Activated T-cell treated with anti-CD3 and anti-CD28 coated beads, Interleukin-2, amount 50 U/mL, for 24 hours (primary cell): Measurements from ENCODE around the gene PIPOX.
A peak's percentile ranks its signal among the peaks of the same experiment; 100 is the strongest.
"Not testable (repeated sequence)": the region's sequence is repeated elsewhere in the genome, so short reads cannot be mapped to it uniquely, and the experiment has no call there.

Experiments
- DNase-seq: peaks from one replicate; pipeline ENCODE4 v3.0.0-alpha.2; 2020
- H3K27ac Mint-ChIP-seq: 2 replicates; pipeline ENCODE4 v1.8.0; 2020; ENCODE audit warnings: mild to moderate bottlenecking, mixed read lengths
- H3K27me3 Mint-ChIP-seq: 2 replicates; pipeline ENCODE4 v1.8.0; 2020; ENCODE audit warnings: mixed read lengths
- H3K36me3 Mint-ChIP-seq: 2 replicates; pipeline ENCODE4 v1.8.0; 2020; ENCODE audit warnings: low read depth, mixed read lengths
- H3K4me1 Mint-ChIP-seq: 2 replicates; pipeline ENCODE4 v1.8.0; 2020; ENCODE audit warnings: low read depth, mixed read lengths
- H3K4me3 Mint-ChIP-seq: 2 replicates; pipeline ENCODE4 v1.8.0; 2020; ENCODE audit warnings: mild to moderate bottlenecking, moderate library complexity, mixed read lengths
- H3K9me3 Mint-ChIP-seq: 2 replicates; pipeline ENCODE4 v1.8.0; 2020; ENCODE audit warnings: mixed read lengths

The PIPOX gene

GRCh38 chr17:29086628-29087332, 43.8 kb downstream of the PIPOX start:
- no peaks in the 10 kb centered on the region for H3K9me3 Mint-ChIP-seq
- no peak for DNase-seq
- no peak overlapping the region for H3K27ac Mint-ChIP-seq
- H3K36me3 Mint-ChIP-seq: peaks cover 80% of the 10 kb centered on the region
- H3K4me1 Mint-ChIP-seq: no peaks in the 10 kb centered on the region
- H3K4me3 Mint-ChIP-seq: no peak overlapping the region
- H3K27me3 Mint-ChIP-seq: no peaks in the 10 kb centered on the region

- not testable (repeated sequence) for DNase-seq, H3K9me3 Mint-ChIP-seq, H3K4me3 Mint-ChIP-seq, H3K27me3 Mint-ChIP-seq, H3K4me1 Mint-ChIP-seq, H3K27ac Mint-ChIP-seq
- peaks cover 90% of the 10 kb centered on the region for H3K36me3 Mint-ChIP-seq
Observed at GRCh38 chr17:29088782-29089181, 45.8 kb downstream of the PIPOX start.

DNA sequence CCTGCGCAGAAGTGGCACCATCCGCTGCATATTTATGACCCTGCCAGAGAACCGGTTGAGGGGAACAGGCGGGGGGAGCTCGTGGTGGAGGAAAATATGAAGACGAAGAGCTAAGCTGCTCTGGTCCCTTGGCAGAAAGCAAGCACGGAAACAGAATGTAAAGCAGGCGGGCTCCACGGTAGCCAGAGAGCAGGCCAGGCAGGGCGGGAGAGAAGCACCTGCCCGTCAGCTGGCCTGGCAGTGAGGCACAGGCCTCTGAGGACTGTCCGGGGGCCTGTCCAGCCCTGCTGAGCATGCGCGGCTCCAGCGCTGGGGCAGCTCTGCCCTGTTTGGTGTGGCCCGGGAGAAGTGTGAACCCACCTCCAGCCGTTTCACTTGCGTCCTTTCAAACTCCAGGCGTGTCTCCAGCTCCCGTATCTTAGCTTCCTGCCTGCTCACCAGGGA, 46.7 kb downstream of the PIPOX start:
- H3K36me3 Mint-ChIP-seq: peaks cover 91% of the 10 kb centered on the region
- no peaks in the 10 kb centered on the region for H3K9me3 Mint-ChIP-seq
- H3K27ac Mint-ChIP-seq: peak overlapping the region; percentile 40
- DNase-seq: no peak
- H3K4me3 Mint-ChIP-seq: no peak overlapping the region
- no peaks in the 10 kb centered on the region for H3K27me3 Mint-ChIP-seq
- no peaks in the 10 kb centered on the region for H3K4me1 Mint-ChIP-seq

GRCh38 chr17:29090108-29090507, 47.2 kb downstream of the PIPOX start:
- no peak overlapping the region for H3K4me3 Mint-ChIP-seq
- H3K4me1 Mint-ChIP-seq: no peaks in the 10 kb centered on the region
- H3K9me3 Mint-ChIP-seq: no peaks in the 10 kb centered on the region
- H3K27me3 Mint-ChIP-seq: no peaks in the 10 kb centered on the region
- peaks cover 90% of the 10 kb centered on the region for H3K36me3 Mint-ChIP-seq
- no peak overlapping the region for H3K27ac Mint-ChIP-seq
- DNase-seq: no peak

DNA sequence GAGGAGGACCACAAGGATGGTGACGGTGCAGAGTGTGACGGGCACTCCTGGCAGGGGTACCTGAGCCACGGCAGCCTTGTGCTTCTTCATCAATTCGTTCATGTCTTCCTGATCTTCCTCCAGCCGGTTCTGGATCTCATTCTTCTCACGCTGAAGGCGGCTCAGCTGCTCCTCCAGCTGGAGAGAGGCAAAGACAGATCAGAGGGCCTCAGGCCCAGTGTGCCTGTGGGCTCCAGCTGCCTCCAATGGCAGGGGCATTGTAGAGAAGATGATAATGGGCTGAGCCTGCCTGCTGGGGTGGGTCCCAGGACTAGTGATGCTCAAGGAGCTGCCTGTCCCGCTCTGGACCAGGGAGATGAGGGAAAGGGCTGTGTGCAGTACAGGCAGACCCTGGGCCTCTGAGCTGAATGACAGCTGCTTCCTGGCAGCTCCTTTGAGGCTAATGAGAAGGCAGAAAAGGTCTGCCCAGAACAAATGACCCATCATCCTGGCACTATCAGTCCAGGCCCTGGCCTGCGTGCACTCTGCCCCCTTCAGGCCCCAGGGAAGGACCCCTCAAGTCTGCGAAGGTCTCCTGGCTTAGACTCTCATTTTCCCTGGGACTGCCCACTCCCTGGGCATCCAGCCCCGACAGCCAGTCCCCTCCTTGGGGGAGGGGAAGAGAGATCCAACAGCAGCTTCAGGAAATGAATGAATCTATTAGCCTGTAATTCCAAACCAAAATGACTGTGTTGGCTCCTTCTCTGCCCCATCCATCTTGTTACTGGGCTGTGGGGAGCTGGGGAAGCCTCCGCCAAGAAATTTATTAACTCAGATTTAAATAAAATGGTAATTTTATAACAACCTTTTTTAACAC, 48.0 kb downstream of the PIPOX start:
- H3K4me1 Mint-ChIP-seq: no peaks in the 10 kb centered on the region
- no peaks in the 10 kb centered on the region for H3K27me3 Mint-ChIP-seq
- peaks cover 87% of the 10 kb centered on the region for H3K36me3 Mint-ChIP-seq
- no peaks in the 10 kb centered on the region for H3K9me3 Mint-ChIP-seq
- no peak overlapping the region for H3K4me3 Mint-ChIP-seq
- H3K27ac Mint-ChIP-seq: no peak overlapping the region
- no peak for DNase-seq

GRCh38 chr17:29091606-29092289, 48.8 kb downstream of the PIPOX start:
- H3K27me3 Mint-ChIP-seq: no peaks in the 10 kb centered on the region
- H3K36me3 Mint-ChIP-seq: peaks cover 87% of the 10 kb centered on the region
- H3K27ac Mint-ChIP-seq: no peak overlapping the region
- H3K4me1 Mint-ChIP-seq: no peaks in the 10 kb centered on the region
- no peak for DNase-seq
- H3K4me3 Mint-ChIP-seq: no peak overlapping the region
- no peaks in the 10 kb centered on the region for H3K9me3 Mint-ChIP-seq

- DNase-seq: no peak
- no peaks in the 10 kb centered on the region for H3K27me3 Mint-ChIP-seq
- no peak overlapping the region for H3K4me3 Mint-ChIP-seq
- H3K27ac Mint-ChIP-seq: no peak overlapping the region
- H3K9me3 Mint-ChIP-seq: no peaks in the 10 kb centered on the region
- H3K36me3 Mint-ChIP-seq: peaks cover 89% of the 10 kb centered on the region
- H3K4me1 Mint-ChIP-seq: no peaks in the 10 kb centered on the region
Observed at GRCh38 chr17:29093090-29093871, 50.3 kb downstream of the PIPOX start.

DNA sequence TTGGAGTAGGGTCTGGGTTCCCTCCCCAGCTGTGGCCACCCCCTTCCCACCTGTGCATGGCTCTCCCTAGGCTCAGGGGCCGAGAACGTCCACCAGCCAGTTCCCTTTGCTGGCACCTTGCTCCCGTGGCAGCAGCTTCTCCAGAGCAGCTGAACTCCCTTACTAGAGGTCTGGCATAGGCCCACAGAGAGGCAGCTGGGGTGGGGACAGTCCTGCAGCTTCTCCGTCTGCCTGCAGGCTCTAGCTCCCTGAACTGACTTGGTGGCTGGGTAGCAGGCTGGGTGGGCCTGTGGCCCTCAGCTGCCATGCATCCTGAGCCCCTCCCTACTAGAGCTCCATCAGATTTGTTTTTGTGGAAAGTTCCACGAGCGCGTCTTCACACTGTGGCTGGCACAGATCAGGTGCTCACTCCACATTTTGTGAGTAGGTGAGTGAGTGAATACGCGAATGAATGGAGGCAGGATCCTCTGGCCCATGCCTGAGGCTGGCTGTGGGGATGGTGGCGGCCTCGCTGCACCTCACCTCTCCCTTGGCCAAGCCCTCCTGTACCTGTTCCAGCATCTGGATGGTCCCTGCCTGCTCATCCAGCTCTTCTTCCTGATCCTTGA, 51.3 kb downstream of the PIPOX start:
- DNase-seq: no peak
- H3K4me3 Mint-ChIP-seq: no peak overlapping the region
- no peaks in the 10 kb centered on the region for H3K4me1 Mint-ChIP-seq
- no peak overlapping the region for H3K27ac Mint-ChIP-seq
- H3K9me3 Mint-ChIP-seq: no peaks in the 10 kb centered on the region
- no peaks in the 10 kb centered on the region for H3K27me3 Mint-ChIP-seq
- peaks cover 91% of the 10 kb centered on the region for H3K36me3 Mint-ChIP-seq

DNA sequence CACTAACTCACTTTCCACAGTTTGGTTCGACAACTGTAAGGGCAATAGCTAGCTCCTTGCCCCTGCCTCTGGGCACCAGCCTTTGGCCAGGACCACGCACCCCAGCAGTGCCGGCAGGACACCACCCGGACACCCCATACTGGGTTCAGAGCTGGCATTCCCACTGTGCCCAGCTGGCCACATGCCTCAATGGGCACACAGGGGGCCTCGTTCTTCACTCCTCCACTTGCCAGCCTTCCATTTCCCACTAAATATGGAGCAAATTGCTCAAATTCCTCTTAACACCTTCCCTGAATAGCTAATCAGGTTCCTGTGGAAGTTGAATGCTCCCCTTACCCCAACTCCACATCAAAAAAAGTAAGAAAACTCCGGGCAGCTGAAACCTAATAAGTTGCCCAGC, 52.5 kb downstream of the PIPOX start:
- DNase-seq: no peak
- Mint-ChIP-seq H3K9me3 (no peaks in the 10 kb centered on the region), H3K27ac (peak overlapping the region; percentile 44), H3K4me3 (no peak overlapping the region), H3K4me1 (peaks cover 3% of the 10 kb centered on the region), H3K27me3 (no peaks in the 10 kb centered on the region), H3K36me3 (peaks cover 89% of the 10 kb centered on the region)

GRCh38 chr17:29096094-29096493, 53.2 kb downstream of the PIPOX start:
- Mint-ChIP-seq H3K27me3 (no peaks in the 10 kb centered on the region), H3K9me3 (no peaks in the 10 kb centered on the region), H3K36me3 (peaks cover 89% of the 10 kb centered on the region), H3K27ac (no peak overlapping the region), H3K4me3 (no peak overlapping the region), H3K4me1 (peaks cover 5% of the 10 kb centered on the region)
- no peak for DNase-seq

DNA sequence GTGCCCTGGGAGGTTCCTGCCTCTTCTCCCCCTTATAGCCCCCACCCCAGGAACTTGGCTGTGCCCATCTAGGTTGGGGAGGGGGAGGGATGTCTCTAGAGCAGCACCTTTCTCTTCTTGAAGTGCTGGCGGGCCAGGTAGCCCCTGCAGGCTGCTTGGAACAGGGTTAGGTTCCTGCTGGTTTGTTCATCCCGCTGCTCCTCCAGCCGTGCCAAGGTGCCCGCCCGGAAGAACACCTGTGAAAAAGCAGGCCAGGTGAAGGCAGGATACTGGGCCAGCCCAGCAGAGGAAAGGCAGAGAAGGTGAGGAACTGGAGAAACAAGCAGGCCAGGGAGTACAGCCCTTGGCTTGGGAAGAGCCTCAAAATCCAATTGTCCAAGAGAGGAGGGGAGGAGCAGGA, 56.6 kb downstream of the PIPOX start:
- no peak overlapping the region for H3K4me3 Mint-ChIP-seq
- DNase-seq: no peak
- H3K27ac Mint-ChIP-seq: peak overlapping the region; percentile 68
- no peaks in the 10 kb centered on the region for H3K27me3 Mint-ChIP-seq
- H3K36me3 Mint-ChIP-seq: peaks cover 81% of the 10 kb centered on the region
- H3K9me3 Mint-ChIP-seq: no peaks in the 10 kb centered on the region
- peaks cover 5% of the 10 kb centered on the region for H3K4me1 Mint-ChIP-seq

- Mint-ChIP-seq H3K9me3 (no peaks in the 10 kb centered on the region), H3K27me3 (no peaks in the 10 kb centered on the region), H3K27ac (peak overlapping the region; percentile 68), H3K36me3 (peaks cover 81% of the 10 kb centered on the region), H3K4me3 (no peak overlapping the region), H3K4me1 (peaks cover 5% of the 10 kb centered on the region)
- no peak for DNase-seq
Observed at GRCh38 chr17:29100296-29100695, 57.4 kb downstream of the PIPOX start.

- DNase-seq: no peak
- no peaks in the 10 kb centered on the region for H3K9me3 Mint-ChIP-seq
- no peaks in the 10 kb centered on the region for H3K27me3 Mint-ChIP-seq
- peaks cover 5% of the 10 kb centered on the region for H3K4me1 Mint-ChIP-seq
- no peak overlapping the region for H3K4me3 Mint-ChIP-seq
- peaks cover 79% of the 10 kb centered on the region for H3K36me3 Mint-ChIP-seq
- H3K27ac Mint-ChIP-seq: peak overlapping the region; percentile 44
Observed at GRCh38 chr17:29102046-29102445, 59.1 kb downstream of the PIPOX start.

DNA sequence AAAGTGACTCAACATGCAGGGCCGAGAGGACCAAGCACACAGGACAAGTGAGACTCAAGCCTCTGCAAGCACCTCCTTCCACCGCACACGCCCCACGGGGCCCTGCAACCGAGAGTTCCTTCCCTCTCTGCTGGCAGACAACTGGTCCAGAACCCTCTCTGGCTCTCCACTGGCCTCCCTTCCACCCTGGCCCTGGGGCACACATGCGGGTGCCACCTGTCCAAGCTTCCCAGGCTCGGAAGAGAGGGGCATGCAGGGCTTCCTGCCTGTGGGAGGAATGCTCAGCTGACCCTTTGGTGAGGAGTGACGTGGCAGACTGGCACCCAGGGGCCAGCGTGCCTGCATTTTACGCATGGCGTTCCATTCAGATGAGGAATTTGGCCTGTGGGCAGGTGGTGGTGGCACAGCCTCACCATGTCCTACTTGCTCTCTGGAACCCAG, 59.8 kb downstream of the PIPOX start:
- peaks cover 80% of the 10 kb centered on the region for H3K36me3 Mint-ChIP-seq
- H3K4me3 Mint-ChIP-seq: no peak overlapping the region
- peak overlapping the region; percentile 27 for H3K27ac Mint-ChIP-seq
- no peak for DNase-seq
- no peaks in the 10 kb centered on the region for H3K27me3 Mint-ChIP-seq
- peaks cover 5% of the 10 kb centered on the region for H3K4me1 Mint-ChIP-seq
- no peaks in the 10 kb centered on the region for H3K9me3 Mint-ChIP-seq
